GM10266 (cell line): Measurements from ENCODE around the gene DUSP2.

Experiments used
- DNase-seq: peaks from one replicate; pipeline ENCODE4 v3.0.0; 2012; ENCODE audit errors: extremely low spot score
- CTCF ChIP-seq: IDR thresholded peaks from 2 replicates; pipeline ENCODE4 v1.5.1; 2012; ENCODE audit warnings: mild to moderate bottlenecking, low read depth; ENCODE audit not compliant: control insufficient read depth, insufficient read depth; ENCODE audit errors: missing control alignments

DUSP2 gene

DNA sequence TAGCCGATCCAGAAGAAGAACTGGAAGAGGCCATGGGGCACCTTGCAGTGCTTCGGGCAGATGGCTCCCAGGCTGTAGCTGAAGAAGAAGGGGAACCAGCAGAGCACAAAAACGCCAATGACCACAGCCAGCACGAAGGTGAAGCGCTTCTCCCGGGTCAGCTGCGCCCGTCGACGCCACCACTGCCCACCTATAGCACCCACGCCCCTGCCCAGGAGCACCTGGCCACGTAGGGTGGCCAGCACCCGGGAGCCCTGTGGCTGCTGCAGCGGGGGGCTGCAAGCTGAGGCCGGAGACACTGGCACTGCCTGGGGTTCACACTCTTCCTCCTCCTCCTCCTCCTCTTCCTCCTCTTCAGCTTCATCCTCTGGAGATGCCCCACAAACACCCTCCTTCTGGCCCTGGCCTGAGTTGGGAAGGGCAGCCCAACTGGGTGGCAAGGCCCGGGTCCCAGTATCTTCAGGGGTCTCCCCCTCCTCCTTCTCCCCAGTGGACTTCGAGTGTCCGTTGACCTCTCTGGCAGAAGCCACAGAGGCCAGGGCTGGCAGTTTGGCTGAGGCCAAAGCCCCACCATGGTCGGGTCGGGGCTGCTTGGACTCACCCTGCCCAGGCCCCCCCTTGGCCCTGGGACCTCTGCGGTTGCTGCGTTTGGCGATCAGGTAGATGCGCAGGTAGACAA lies 30.2 kb downstream of the DUSP2 start:
- DNase-seq, result no peak
- TF ChIP-seq CTCF, result no peak

DNA sequence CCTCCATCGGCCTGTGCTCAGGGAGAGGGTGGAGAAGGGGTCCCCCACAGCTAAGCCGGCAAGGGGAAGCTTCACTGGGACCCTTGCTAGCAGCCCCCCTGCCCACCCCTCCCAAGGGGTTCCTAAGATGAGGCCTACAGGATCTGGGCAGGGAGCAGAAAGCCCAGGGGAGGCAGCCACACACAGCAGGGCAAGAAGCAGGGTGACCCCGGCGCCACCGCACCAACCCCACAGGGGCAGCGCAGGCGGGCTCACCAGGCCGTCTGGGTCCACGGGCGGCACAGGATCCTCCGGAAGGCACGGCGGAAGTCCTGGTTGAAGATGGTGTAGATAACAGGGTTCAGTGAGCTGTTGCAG lies 30.7 kb downstream of the DUSP2 start:
- no peak for DNase-seq
- TF ChIP-seq CTCF, result no peak

DNA sequence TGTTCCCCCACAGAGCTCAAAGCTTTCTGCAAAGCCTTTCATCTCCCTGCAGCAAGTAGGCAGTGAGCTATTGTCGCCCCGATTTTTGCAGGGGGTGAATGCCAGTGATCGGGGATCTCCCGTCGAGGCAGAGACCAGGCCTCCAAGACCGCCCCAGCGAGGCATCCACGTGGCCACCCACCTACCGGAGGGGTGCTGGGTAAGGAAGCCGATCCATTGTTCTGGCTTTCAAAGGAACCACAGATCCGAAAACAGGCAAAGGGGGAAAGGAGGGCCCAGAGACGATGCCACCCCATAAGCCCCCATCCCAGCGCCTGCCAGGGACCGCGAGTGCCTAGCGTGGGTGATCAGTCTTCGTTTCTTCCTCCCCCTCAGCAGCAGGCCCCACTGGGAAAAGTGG lies 31.3 kb downstream of the DUSP2 start:
- no peak for TF ChIP-seq CTCF
- DNase-seq, result no peak

DNA sequence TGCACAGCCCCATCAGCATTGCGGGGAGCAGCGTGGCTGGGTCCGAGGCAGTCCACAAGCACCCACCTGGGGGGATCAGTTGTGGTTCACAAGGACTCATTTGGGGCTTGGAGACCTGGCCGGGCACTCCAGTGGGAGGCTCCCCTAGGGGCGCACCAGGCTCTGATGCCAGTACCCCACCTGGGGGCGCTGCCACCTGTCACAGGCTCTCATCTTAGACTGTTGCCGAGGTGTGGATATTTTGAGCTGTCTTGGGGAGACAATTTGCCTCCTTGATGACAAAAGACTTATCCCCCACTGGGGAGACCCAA lies 31.9 kb downstream of the DUSP2 start:
- no peak for DNase-seq
- TF ChIP-seq CTCF, result peak; percentile 31

DNA sequence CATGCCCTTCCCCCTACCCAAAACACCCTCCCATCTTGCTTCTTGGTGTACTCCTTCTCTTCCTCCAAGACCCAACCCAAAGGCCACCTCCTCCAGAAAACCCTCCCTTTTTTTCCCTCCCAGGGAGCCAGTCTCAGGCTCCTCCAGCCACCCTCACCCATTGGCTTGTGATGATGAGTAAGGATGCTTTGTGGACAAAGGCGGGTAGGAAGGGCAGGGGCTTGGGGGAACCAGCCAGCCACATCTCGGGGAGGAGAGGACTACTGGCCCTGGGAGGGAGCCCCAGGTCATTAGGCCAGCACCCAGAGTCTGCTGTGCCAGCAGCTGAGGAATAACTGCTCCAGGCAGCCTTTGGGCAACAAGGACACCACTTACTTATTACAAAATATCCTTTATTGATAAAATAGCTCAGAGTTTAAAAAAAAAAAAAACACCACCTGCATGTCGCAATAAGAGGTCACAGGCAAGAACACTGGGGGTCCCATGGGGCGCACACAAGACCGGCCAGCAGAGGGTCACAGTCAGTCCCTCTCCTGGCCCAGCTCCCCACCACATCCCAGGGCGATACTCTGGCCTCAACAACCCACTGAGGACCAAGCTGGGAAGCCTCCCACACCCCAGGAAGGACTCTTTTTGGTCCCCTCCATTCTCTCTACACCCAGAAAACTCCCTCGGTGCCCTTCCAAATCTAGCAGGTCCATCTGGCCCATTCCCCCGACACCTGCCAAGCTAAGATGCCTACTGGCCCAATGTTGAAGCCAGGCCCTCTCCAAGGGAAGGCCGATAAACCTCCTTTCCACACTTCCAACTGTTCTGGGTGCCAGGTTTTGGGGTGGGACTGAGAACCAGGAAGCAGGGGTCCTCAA lies 32.5 kb downstream of the DUSP2 start:
- DNase-seq, result no peak
- no peak for TF ChIP-seq CTCF

DNA sequence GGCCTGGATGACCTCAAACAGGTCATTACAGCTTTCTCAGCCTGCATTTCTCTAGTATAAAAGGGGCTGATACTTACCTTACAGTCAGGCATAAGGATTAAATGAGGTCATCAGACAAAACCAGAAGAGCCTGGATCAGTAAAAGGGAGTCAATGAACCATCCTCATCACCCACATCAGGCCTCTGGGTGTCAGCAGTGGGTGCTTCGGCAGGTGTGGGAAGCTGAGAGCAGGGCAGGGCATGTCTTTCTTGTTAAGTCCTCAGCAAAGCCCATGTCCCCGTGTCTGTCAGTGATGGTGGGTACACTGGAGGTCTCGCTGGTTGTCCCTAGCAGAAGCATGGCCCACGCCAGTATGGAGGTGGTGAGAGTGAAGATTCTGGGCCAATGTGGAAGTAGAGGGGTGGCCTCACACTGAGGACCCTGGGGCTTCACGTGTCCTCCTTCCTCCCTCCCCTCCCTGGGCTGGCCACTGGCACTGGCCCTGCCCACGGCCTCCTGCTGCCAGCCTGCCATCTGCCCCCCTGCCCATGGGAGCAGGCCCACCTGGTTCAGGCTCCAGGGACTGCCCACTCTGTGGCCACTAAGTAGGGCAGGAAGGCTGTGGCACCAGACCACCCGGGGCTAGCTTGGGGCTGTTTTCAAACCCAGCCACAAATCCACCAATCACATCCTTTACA lies 33.3 kb downstream of the DUSP2 start:
- DNase-seq, result no peak
- TF ChIP-seq CTCF, result no peak

GRCh38 chr2:96111257-96111640 lies 34.0 kb downstream of the DUSP2 start:
- no peak for TF ChIP-seq CTCF
- DNase-seq, result no peak
